Mucosa of rectum (tissue), 2 donors: Measurements from ENCODE around the gene IL20RB.
"Not testable (repeated sequence)": the region's sequence is repeated elsewhere in the genome, so short reads cannot be mapped to it uniquely, and the experiment has no call there.

ENCODE experiments used
- H3K27ac ChIP-seq, 2 donors: one replicate each; pipeline ENCODE4 v1.7.0; 2013; ENCODE audit warnings: inconsistent platforms in 2 of 2, low read depth in 2 of 2, low read length in 2 of 2
- H3K27me3 ChIP-seq, 2 donors: one replicate each; pipeline ENCODE4 v1.7.0; 2013; ENCODE audit warnings: low read length in 2 of 2; ENCODE audit not compliant: control insufficient read depth in 2 of 2, insufficient read depth in 2 of 2
- H3K36me3 ChIP-seq, 2 donors: one replicate each; pipeline ENCODE4 v1.7.0; 2013; ENCODE audit warnings: low read length in 2 of 2; ENCODE audit not compliant: control insufficient read depth in 2 of 2, insufficient read depth in 2 of 2
- H3K4me1 ChIP-seq, 2 donors: one replicate each; pipeline ENCODE4 v1.7.0; 2013; ENCODE audit warnings: low read length in 2 of 2, mild to moderate bottlenecking in 1 of 2; ENCODE audit not compliant: control insufficient read depth in 2 of 2, insufficient read depth in 2 of 2
- H3K4me3 ChIP-seq, 2 donors: one replicate each; pipeline ENCODE4 v1.7.0; 2013; ENCODE audit warnings: low read length in 2 of 2
- H3K9ac ChIP-seq, 2 donors: one replicate each; pipeline ENCODE4 v1.7.0; 2013; ENCODE audit warnings: low read length in 2 of 2, low read depth in 1 of 2, mild to moderate bottlenecking in 1 of 2
- H3K9me3 ChIP-seq, 2 donors: one replicate each; pipeline ENCODE4 v1.7.0; 2013; ENCODE audit warnings: low read length in 2 of 2; ENCODE audit not compliant: control insufficient read depth in 2 of 2
- donor health status: healthy.
- donor health status: Normal muscosa, but diverticular disease.

Gene IL20RB

GRCh38 chr3:136994772-136995516, 37.2 kb downstream of the IL20RB start:
- H3K4me1 ChIP-seq, result peaks cover 10 to 17% of the 10 kb centered on the region in 2 donors
- H3K9me3 ChIP-seq, result no peaks in the 10 kb centered on the region
- peak overlapping the region; percentile 88 to 94 for H3K27ac ChIP-seq
- H3K36me3 ChIP-seq, result no peaks in the 10 kb centered on the region
- H3K27me3 ChIP-seq, result no peaks in the 10 kb centered on the region
- peak overlapping the region in 1 of 2 donors; percentile 3 for H3K4me3 ChIP-seq
- H3K9ac ChIP-seq, result peak overlapping the region; percentile 48 to 67

GRCh38 chr3:136995652-136996051, 37.9 kb downstream of the IL20RB start:
- H3K36me3 ChIP-seq, result no peaks in the 10 kb centered on the region
- peak overlapping the region; percentile 88 to 94 for H3K27ac ChIP-seq
- H3K4me1 ChIP-seq, result peaks cover 10 to 16% of the 10 kb centered on the region in 2 donors
- H3K27me3 ChIP-seq, result no peaks in the 10 kb centered on the region
- H3K4me3 ChIP-seq, result no peak overlapping the region
- H3K9ac ChIP-seq, result peak overlapping the region; percentile 48 to 67
- H3K9me3 ChIP-seq, result no peaks in the 10 kb centered on the region

GRCh38 chr3:137000039-137000438, 42.3 kb downstream of the IL20RB start:
- Histone ChIP-seq H3K4me3 (no peak overlapping the region), H3K9me3 (no peaks in the 10 kb centered on the region), H3K27ac (no peak overlapping the region), H3K4me1 (peaks cover 5 to 10% of the 10 kb centered on the region in 2 donors), H3K27me3 (no peaks in the 10 kb centered on the region), H3K9ac (no peak overlapping the region), H3K36me3 (no peaks in the 10 kb centered on the region)

GRCh38 chr3:137007376-137007775, 49.6 kb downstream of the IL20RB start:
- not testable (repeated sequence) for H3K9ac ChIP-seq, H3K4me3 ChIP-seq, H3K4me1 ChIP-seq, H3K36me3 ChIP-seq, H3K27me3 ChIP-seq, H3K9me3 ChIP-seq, H3K27ac ChIP-seq

- H3K27ac ChIP-seq, result no peak overlapping the region
- no peaks in the 10 kb centered on the region for H3K27me3 ChIP-seq
- no peaks in the 10 kb centered on the region for H3K4me1 ChIP-seq
- H3K36me3 ChIP-seq, result no peaks in the 10 kb centered on the region
- H3K9ac ChIP-seq, result no peak overlapping the region
- H3K9me3 ChIP-seq, result no peaks in the 10 kb centered on the region
- H3K4me3 ChIP-seq, result no peak overlapping the region
These were observed 50.3 kb downstream of the IL20RB start for GRCh38 chr3:137008131-137008530.

- no peak overlapping the region for H3K27ac ChIP-seq
- H3K4me1 ChIP-seq, result peaks cover 0 to 4% of the 10 kb centered on the region in 2 donors
- no peaks in the 10 kb centered on the region for H3K36me3 ChIP-seq
- H3K4me3 ChIP-seq, result no peak overlapping the region
- H3K9ac ChIP-seq, result no peak overlapping the region
- H3K27me3 ChIP-seq, result no peaks in the 10 kb centered on the region
- H3K9me3 ChIP-seq, result no peaks in the 10 kb centered on the region
These were observed 51.2 kb downstream of the IL20RB start for GRCh38 chr3:137008976-137009375.

- H3K27me3 ChIP-seq, result no peaks in the 10 kb centered on the region
- H3K9ac ChIP-seq, result no peak overlapping the region
- H3K4me1 ChIP-seq, result peaks cover 4 to 11% of the 10 kb centered on the region in 2 donors
- no peaks in the 10 kb centered on the region for H3K9me3 ChIP-seq
- H3K27ac ChIP-seq, result no peak overlapping the region
- H3K36me3 ChIP-seq, result no peaks in the 10 kb centered on the region
- H3K4me3 ChIP-seq, result no peak overlapping the region
These were observed 52.4 kb downstream of the IL20RB start for GRCh38 chr3:137010137-137010536.

GRCh38 chr3:137011153-137011552, 53.4 kb downstream of the IL20RB start:
- H3K27ac ChIP-seq, result no peak overlapping the region
- no peak overlapping the region for H3K4me3 ChIP-seq
- no peak overlapping the region for H3K9ac ChIP-seq
- no peaks in the 10 kb centered on the region for H3K27me3 ChIP-seq
- no peaks in the 10 kb centered on the region for H3K9me3 ChIP-seq
- no peaks in the 10 kb centered on the region for H3K36me3 ChIP-seq
- peaks cover 4 to 11% of the 10 kb centered on the region in 2 donors for H3K4me1 ChIP-seq

GRCh38 chr3:137012097-137012501, 54.3 kb downstream of the IL20RB start:
- H3K9ac ChIP-seq, result no peak overlapping the region
- H3K4me3 ChIP-seq, result no peak overlapping the region
- no peaks in the 10 kb centered on the region for H3K36me3 ChIP-seq
- H3K27ac ChIP-seq, result no peak overlapping the region
- peaks cover 4 to 11% of the 10 kb centered on the region in 2 donors for H3K4me1 ChIP-seq
- H3K9me3 ChIP-seq, result no peaks in the 10 kb centered on the region
- H3K27me3 ChIP-seq, result no peaks in the 10 kb centered on the region

- Histone ChIP-seq H3K27ac (peak overlapping the region; percentile 35 to 59), H3K4me3 (peak overlapping the region; percentile 77 to 90), H3K36me3 (no peaks in the 10 kb centered on the region), H3K9ac (peak overlapping the region; percentile 75 to 80), H3K27me3 (no peaks in the 10 kb centered on the region), H3K9me3 (no peaks in the 10 kb centered on the region), H3K4me1 (peaks cover 4 to 11% of the 10 kb centered on the region in 2 donors)
These were observed 56.3 kb downstream of the IL20RB start for GRCh38 chr3:137013951-137014688.
